Psoas muscle (tissue), 8 donors: ENCODE results near the gene CHST4. TPM values are rescaled to one million over a fixed set of nuclear protein-coding genes. Genes with fewer than 3 reads are reported as not detected.
A peak's percentile ranks its signal among the peaks of the same experiment; 100 is the strongest.

Experiments
- ATAC-seq, 4 donors: fragments of 200-7000 bp; cut with Tn5 transposase; one replicate each; pipeline ENCODE4 v1.9.1; 2020; ENCODE audit warnings: moderate library complexity in 3 of 4, mild to moderate bottlenecking in 2 of 4
- DNase-seq, 2 donors: peaks; one replicate each; pipeline ENCODE4 v3.0.0-alpha.2; 2020
- H3K27ac ChIP-seq: fragments of 200-600 bp; one replicate; pipeline ENCODE4 v1.8.0; 2022
- H3K27me3 ChIP-seq, 3 donors: fragments of 200-600 bp in 1 of 3; one replicate each; pipeline versions ENCODE4 v1.6.1 to v1.8.0; 2013 to 2022; ENCODE audit warnings: low read length in 2 of 3, mild to moderate bottlenecking in 2 of 3, moderate library complexity in 1 of 3; ENCODE audit not compliant: insufficient read depth in 3 of 3
- H3K36me3 ChIP-seq, 2 donors: fragments of 200-600 bp in 1 of 2; one replicate each; pipeline versions ENCODE4 v1.6.1 to v1.8.0; 2013 to 2022; ENCODE audit warnings: low read depth in 1 of 2, mild to moderate bottlenecking in 1 of 2, moderate library complexity in 1 of 2; ENCODE audit not compliant: insufficient read depth in 1 of 2
- H3K4me1 ChIP-seq: fragments of 200-600 bp; one replicate; pipeline ENCODE4 v1.8.0; 2022
- H3K4me3 ChIP-seq: fragments of 200-600 bp; one replicate; pipeline ENCODE4 v1.8.0; 2022; ENCODE audit warnings: mild to moderate bottlenecking
- H3K9me3 ChIP-seq: fragments of 200-600 bp; one replicate; pipeline ENCODE4 v1.8.0; 2022
- CTCF ChIP-seq: fragments of 200-600 bp; IDR thresholded peaks from one replicate; pipeline ENCODE4 v1.8.0; 2022; ENCODE audit warnings: antibody characterized with exemption
- WGBS, 3 donors: extraction: QIAGEN DNeasy Blood & Tissue Kit; methylation state at CpG; one replicate each; pipeline versions ENCODE4 v1.1.6 to v1.1.7; 2013; 5-methylcytosine and 5-hydroxymethylcytosine counted together
- intact Hi-C, 2 donors: fragments of 100-400 bp; cut with DNase I; formaldehyde crosslinking; loops; one replicate each; pipeline versions ENCODE4 v1.11.0 to v1.14.2; 2022
- polyA plus RNA-seq, 3 donors: library from polyadenylated mRNA; stranded (reverse); fragments of 200-250 nt; gene quantifications; one replicate each; pipeline ENCODE4 v1.2.3, GENCODE V29; 2013
- total RNA-seq, 4 donors: library from RNA; stranded (reverse); fragmentation: NEBNext Ultra II Directional in 2 of 4; extraction: Animal tissue kit (Norgen Biotek cat#: 25700) in 2 of 4; gene quantifications; one replicate each; pipeline versions ENCODE4 v1.2.1 to v1.2.4, GENCODE V29; 2021 to 2023
- donor health status: healthy with polysubstance abuse.
- donor health status: DM: no; HTN: no; CAD: no; lungs with moderate emphysema.
- donor health status: Bipolar disorder and iron deficiency.
- donor health status: healthy.
- donor health status: DM: yes; HTN: yes; CAD: no.
- donor health status: DM: no; HTN: no; CAD: no.
- donor health status: DM: no; HTN: no; CAD: no.
- donor health status: DM: yes; HTN: yes; CAD: no.

CHST4 gene
- total and polyA plus RNA-seq, 7 donors = not detected

- intact Hi-C loops = no loop called here
- ATAC-seq = no peak
- Histone ChIP-seq H3K36me3 (no peaks in the 10 kb centered on the region), H3K9me3 (no peaks in the 10 kb centered on the region), H3K27me3 (peaks cover 0 to 5% (median 0%) of the 10 kb centered on the region in 3 donors), H3K27ac (no peak overlapping the region), H3K4me3 (no peak overlapping the region), H3K4me1 (no peaks in the 10 kb centered on the region)
- DNase-seq = no peak
- TF ChIP-seq CTCF = no peak
- 90 to 92% (median 90%) methylated on average over 28 of the region's 28 CpGs for WGBS, 3 donors
Observed at GRCh38 chr16:71536752-71537499, 10.7 kb downstream of the CHST4 start.

- no peaks in the 10 kb centered on the region for H3K4me1 ChIP-seq
- intact Hi-C loops = no loop called here
- ATAC-seq (no peak), DNase-seq (no peak)
- H3K9me3 ChIP-seq = no peaks in the 10 kb centered on the region
- peaks cover 0 to 13% (median 0%) of the 10 kb centered on the region in 3 donors for H3K27me3 ChIP-seq
- 61 to 63% (median 62%) methylated on average over 6 of the region's 6 CpGs for WGBS, 3 donors
- no peak overlapping the region for H3K4me3 ChIP-seq
- H3K36me3 ChIP-seq = no peaks in the 10 kb centered on the region
- peak; percentile 29 for TF ChIP-seq CTCF
- no peak overlapping the region for H3K27ac ChIP-seq
Observed at GRCh38 chr16:71537643-71538042, 11.4 kb downstream of the CHST4 start.

- Histone ChIP-seq H3K36me3 (no peaks in the 10 kb centered on the region), H3K4me3 (no peak overlapping the region), H3K27me3 (peaks cover 0 to 29% (median 2%) of the 10 kb centered on the region in 3 donors), H3K9me3 (no peaks in the 10 kb centered on the region), H3K4me1 (no peaks in the 10 kb centered on the region), H3K27ac (no peak overlapping the region)
- ATAC-seq (no peak), DNase-seq (peak in 1 of 2 donors; percentile 13)
- TF ChIP-seq CTCF = peak; percentile 7
- intact Hi-C loops = no loop called here
- 16 to 20% (median 16%) methylated on average over 11 of the region's 11 CpGs for WGBS, 3 donors
Observed at GRCh38 chr16:71542377-71542776, 16.2 kb downstream of the CHST4 start.

DNA sequence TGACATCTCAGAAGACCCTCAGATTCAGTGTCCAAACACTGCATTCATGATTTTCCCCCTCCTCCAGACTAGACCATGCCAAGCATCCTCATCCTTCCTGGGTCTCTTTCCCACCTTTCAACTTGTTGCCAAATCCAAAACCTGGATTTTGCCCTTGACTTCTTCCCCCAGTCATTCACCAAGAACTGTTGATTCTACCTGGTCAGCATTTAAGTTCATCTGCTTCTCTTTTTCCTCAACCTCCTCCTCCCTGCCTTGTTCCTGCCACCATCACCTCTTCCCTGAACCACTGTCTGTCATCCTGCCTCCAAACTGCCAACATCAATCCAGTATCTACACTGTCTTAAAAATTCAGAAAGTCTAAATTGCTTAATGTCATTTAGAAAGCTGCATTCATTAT lies 20.9 kb downstream of the CHST4 start:
- H3K27me3 ChIP-seq = peaks cover 0 to 24% (median 2%) of the 10 kb centered on the region in 3 donors
- ATAC-seq (no peak), DNase-seq (no peak)
- no peak overlapping the region for H3K4me3 ChIP-seq
- no peak overlapping the region for H3K27ac ChIP-seq
- no peak for TF ChIP-seq CTCF
- no peaks in the 10 kb centered on the region for H3K4me1 ChIP-seq
- no peaks in the 10 kb centered on the region for H3K9me3 ChIP-seq
- H3K36me3 ChIP-seq = no peaks in the 10 kb centered on the region
- intact Hi-C loops = no loop called here
